H1 (cell line): Measurements from ENCODE around the gene STARD7. TPM values are rescaled to one million over a fixed set of nuclear protein-coding genes. Genes with fewer than 3 reads are reported as not detected.

Source experiments
- ATF2 ChIP-seq: IDR thresholded peaks from 2 replicates; pipeline ENCODE4 v1.6.1; 2012; ENCODE audit warnings: low read length, inconsistent platforms
- JUND ChIP-seq: IDR thresholded peaks from 2 replicates; pipeline ENCODE4 v1.6.1; 2011; ENCODE audit warnings: mild to moderate bottlenecking, improper control_type of control experiment, low read length
- RBBP5 ChIP-seq: IDR thresholded peaks from 2 replicates; pipeline ENCODE4 v1.7.1; 2012; ENCODE audit warnings: low read depth, mild to moderate bottlenecking, inconsistent platforms, low read length, moderate library complexity, borderline replicate concordance
- polyA plus RNA-seq, 7 experiments: library from polyadenylated mRNA; depleted of rRNA in 3 of 7; stranded (reverse) in 5 of 7; unstranded in 2 of 7; fragments of >200 nt in 5 of 7; fragments of 200-250 nt in 2 of 7; gene quantifications; 1 replicate in 5 of 7; 2 replicates in 1 of 7; 4 replicates in 1 of 7; pipeline versions ENCODE4 v1.2.1 to v1.2.3, GENCODE V29; 2011 to 2013; ENCODE audit warnings: missing spikeins in 2 of 7, mixed read lengths in 2 of 7
- total RNA-seq: library from RNA; stranded (reverse); fragmentation: NEBNext Ultra II Directional; extraction: Animal tissue kit (Norgen Biotek cat#: 25700); gene quantifications from 2 replicates; pipeline ENCODE4 v1.2.1, GENCODE V29; 2021

STARD7 gene
- total and polyA plus RNA-seq, 2 of the 8 experiments (the other 6 are each of a cell fraction or from before 2014, with no cell fraction given): 89.1 to 200 TPM

DNA sequence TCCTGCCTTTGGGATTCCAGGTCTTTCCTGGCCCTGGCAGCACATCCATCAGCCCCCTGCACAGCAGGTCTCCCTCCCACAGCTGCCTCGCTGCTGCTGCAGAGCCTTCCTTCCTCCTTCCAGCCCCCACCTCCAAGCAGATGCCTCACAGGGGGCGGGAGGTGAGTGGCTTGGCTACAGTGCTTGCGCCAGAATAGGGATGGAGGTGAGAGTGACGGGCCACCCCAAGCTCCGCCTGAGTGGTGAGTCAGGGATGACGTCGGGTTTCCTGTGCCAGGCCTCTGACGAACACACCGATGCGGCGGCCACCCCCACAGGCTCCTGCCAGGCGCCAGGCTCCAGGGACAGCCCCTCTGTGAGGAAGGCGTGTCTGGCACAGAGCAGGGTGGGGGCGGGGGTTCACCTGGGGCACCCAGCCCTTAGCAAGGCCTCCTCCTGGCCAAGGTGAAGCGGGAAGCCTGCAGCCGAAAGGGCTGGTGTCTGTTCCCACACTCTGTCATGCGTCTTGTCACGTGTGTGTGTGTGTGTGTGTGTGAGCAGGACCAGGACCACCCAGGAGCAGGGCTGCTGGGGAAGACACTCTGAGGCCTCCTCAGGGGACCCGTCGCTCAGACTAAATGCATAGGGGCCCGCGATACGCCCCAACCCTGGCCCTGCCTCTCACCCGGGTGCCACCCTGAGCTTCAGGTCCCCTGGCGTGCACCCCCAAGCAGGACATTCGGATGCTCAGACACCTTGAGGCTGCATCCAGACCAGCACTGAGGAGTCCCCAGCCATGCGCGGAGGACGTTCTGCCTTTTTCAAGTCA, 60.0 kb downstream of the STARD7 start (continued):
- TF ChIP-seq ATF2: 0 out of 2 replicates have a peak, but pooled peaks have one; percentile 21
- peak; percentile 43; the same call in 1 of the 2 replicates for TF ChIP-seq RBBP5
- peak; percentile 93 for TF ChIP-seq JUND
